Stimulated activated CD4-positive, alpha-beta T cell treated with anti-CD3 and anti-CD28 coated beads, Interleukin-1b, Interleukin-23, amount 100 ng/mL, for 48 hours (primary cell): Measurements from ENCODE around the gene NCKAP5.

Source experiments
- DNase-seq: peaks from one replicate; pipeline ENCODE4 v3.0.0-alpha.2; 2020

Gene NCKAP5

DNA sequence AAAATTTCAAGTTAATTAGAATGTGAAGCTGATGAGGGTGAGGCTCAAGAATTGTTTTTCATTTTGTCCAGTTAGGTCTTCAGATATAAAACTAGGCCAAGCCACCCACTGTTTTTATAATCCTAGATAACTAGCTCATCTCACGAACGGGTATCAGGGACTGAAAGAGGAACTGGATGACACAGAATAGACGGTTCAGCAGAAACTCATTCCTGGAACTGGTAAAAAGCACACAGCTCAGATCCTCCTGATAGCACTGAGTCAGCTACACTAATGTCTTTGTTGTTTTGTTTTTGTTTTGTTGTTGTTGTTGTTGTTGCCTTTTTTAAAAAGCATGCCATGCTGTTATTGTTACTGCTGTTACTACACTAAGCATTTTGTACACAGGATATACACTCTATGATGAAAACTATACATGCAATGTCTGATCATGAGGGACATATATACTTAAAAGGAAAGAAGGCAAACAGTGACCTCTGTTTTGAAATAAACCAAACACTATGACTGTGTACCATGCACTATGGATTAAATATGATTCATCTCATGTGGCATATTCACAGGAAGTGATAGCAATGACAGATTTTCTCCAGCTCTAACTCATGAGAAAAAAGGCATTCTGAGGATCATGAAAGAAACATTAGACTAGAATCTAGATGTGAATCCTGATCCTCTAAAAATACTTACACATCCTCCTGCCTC, 437.6 kb downstream of the NCKAP5 start:
- no peak for DNase-seq

DNA sequence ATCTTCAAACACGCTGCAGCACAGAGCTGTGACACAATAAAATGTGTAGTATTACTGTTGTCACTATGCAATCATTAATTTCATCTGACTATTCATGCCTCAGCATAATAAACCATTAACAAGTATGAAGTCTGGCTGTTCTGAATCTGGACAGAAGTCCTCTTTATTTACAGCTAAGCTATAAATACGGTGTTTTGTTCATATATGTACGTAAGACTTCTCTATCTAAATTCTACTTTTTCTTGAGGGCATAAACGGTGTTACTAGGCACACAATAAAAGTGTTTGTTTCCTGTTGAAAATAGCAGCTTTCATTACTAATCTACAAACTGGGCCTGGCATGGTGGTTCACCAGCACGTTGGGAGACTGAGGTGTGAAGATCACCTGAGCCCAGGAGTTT, 443.8 kb downstream of the NCKAP5 start:
- DNase-seq = no peak

DNA sequence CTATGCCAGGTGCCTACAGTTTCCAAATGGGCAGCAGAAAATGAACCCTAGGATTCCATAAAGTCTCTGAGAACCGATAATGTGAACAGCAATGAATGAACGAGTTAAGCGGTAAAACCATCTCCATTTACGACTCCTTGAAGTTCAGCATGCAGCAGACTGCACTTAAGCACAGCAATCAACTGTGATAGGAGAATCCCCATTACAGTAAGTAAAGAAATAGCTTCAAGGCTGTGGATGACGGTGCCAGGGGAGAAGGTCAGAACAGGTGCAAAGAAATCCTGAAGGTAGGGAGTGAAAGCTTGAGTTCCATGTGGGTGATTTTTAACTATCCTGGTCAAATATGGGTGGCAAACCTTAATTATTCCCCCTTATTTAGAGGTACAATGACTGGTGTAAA, 444.4 kb downstream of the NCKAP5 start:
- no peak for DNase-seq

DNA sequence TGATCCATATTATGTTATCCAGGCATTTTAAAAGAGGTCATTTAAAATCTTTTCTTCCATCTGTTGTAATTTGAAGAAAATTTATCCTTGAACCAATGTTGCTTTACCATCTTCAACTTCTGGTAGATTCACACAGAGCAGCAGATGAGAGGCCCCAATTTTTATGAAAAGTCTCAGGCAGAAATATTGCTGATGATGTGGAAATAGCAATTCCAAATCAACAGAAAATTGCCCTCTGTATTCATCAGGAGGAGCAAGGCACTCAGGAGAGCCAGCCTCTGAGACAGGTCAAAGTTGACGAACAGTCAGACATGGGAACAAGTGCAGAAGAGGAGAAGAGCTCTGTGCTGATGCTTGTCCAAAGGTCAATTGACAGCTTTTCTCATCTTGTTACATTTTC, 444.9 kb downstream of the NCKAP5 start:
- no peak for DNase-seq

DNA sequence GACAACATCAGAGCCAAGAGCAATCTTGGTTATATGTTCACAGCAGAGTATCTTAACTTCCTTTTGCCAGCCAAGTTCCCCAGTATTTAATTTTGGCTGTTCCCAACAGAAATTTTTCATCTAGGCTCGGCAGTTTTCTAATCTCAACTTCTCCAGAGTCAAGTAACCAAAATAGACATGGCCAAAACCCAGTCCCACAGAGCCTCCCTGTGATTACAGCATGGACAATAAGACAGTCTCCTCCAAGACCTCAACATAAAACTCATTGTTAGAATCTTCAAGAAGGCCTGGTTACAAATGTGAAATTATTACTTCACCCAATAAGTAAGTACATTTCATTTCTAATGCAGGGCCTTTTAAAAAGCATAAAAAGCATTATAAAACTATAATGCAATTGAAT, 445.7 kb downstream of the NCKAP5 start:
- no peak for DNase-seq

DNA sequence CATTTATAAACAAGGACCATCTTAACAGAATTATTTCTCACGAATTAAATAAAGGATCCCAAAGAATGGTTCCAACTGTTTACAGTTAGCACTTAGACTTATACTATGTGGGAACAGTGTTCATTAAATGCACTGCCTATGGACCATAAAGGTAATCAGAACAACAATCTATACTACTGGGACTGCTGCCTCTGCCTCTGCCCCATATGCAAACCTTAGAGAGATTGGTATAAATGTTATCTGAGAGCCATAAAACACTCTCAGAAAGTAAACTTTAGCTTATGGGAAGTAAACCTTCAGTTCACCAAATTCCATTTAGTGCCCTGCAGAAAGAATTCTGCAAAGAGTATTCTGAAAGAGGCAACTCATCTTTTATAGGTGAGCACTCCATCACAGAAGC, 448.0 kb downstream of the NCKAP5 start:
- no peak for DNase-seq

DNA sequence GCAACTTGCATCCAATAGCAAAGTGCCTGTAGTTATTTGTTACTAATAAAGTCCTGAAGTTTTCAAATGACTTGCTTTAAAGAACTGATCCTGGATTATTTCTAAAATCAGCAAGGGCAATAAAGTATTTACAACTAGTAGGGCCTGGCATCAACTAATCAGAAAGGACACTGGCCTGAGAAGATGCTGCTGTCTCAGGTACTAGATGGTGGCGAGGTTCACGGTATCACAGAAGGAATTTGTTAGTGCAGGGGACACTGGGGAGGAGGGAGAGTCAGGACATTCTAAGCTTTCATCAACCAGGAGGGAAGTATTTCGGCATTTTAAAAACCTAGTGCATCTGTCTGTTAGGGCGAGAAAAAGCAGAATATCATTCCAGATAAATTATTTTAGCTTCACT, 458.1 kb downstream of the NCKAP5 start:
- DNase-seq = no peak

DNA sequence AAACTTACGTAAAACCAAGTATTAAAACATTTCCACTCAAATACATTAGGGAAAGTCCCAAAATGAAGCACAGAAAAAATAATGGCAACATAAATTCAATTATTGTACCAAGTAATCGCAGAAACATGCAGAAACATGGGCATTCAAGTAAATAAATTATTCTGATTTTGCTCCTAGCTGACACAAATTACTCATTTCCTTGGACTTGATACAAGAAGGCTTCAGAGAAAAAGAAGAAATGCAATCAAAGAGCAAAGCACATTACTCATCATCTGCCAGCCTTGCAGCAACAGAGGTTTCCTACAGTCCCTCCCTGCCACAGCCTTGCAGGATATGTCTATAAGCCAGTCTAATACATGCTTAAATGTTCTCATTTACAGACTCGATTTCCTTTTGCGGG, 458.5 kb downstream of the NCKAP5 start:
- DNase-seq = no peak

DNA sequence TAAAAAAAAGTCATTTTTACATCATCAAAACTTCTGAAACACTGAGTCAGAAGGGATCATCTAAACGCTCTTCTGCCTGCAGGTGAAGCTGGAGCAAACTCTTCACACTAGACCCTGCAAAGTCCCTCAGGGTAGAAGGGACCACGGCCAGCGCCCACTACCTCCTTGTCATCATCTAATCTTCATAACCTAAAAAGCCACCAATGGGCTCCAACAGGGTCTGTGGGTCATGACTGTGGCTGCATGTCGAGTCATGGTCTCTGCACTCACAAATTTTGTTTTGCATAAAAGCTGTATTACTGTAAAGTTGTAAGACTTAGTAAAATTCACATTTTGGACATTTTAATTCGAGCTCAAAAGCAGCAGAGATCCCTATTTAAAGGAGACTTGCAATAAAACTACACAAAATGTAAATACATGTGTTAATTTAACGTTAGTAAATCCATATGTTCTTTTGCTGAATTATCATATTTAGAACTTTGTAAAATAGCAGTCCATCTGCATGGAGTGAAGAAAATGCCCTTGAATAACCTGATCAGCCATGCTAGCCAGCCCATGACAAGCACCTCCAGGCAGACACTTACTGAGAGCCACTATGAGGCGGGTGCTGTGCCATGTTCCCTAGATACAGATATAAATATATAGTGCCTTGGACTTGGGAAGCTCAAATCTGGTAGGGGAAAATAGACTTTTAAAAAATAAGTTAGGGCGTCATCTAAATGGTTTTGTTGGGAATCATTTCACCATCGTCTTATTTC, 461.0 kb downstream of the NCKAP5 start:
- DNase-seq = no peak

DNA sequence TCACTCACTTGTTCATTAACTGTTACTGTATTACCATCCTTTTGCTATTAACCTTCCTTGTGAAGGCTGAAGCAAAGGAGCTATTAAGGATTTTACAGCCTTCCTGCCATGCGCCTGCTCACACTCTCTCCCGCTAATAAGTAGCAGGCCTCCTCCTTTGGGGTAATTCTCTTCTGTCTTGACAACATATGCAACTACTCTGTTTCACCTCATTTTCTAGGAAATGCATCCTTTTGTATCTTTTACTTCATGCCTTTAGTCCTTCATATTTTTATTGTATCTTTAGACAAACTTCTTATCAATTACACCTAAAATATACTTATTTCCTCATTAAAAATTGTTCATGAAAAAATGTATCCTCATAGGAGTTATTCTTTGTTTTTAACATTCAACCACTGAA, 463.4 kb downstream of the NCKAP5 start:
- DNase-seq = no peak

DNA sequence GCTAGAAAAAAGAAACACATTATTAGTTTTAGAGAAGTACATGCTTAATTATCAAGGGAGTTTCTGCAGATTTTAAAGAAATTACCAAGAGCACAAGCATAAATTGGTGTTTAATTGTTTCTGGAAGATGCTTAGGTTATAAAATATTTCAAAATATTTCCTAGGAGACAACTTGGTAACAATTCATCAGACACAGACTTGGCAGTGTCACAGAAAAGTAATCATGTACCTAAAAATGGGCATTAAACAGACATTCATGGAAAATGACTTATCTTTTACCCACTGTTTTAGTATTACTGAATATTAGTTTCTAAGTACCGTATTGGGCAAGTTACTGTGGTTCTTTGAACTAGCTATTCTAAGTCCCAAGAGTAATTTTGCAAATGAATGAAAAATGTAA, 469.5 kb downstream of the NCKAP5 start:
- DNase-seq = no peak

DNA sequence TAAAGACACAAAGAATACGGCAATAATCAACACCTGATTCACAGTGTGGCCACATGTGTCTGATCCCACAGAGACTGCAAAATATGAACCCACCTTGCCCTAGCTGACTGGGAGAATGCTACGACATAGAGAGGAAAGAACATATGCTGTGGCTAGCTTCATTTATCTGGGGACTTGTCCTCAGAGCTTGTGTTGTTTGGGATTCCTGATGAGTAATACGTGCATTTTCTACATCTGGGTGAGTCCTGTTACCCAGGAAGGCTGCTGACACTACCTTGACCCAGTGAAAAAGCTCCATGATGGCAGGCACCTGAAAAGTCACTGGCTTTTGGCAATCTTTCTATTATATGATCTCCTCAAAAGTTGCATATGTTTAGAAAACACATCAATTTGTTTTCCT, 470.6 kb downstream of the NCKAP5 start:
- DNase-seq = no peak

DNA sequence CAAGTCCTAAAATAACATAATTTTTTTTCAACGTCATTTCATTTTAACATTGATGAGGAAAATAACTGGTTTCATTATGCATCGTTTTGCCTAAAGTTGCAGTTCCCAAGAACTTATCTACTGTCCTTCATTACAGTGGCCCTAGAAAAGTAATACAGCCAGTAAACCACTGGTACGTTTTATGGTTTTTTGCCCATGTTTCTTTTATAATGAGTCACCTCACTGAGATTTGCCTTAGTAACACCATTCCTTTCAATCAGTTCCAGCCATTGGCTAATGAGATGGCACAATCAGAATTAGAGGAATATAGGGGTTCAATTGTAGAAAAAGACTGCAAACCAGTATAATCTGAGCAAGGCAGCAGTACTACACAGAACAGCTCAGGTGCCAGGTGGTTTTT, 475.7 kb downstream of the NCKAP5 start:
- DNase-seq = no peak

DNA sequence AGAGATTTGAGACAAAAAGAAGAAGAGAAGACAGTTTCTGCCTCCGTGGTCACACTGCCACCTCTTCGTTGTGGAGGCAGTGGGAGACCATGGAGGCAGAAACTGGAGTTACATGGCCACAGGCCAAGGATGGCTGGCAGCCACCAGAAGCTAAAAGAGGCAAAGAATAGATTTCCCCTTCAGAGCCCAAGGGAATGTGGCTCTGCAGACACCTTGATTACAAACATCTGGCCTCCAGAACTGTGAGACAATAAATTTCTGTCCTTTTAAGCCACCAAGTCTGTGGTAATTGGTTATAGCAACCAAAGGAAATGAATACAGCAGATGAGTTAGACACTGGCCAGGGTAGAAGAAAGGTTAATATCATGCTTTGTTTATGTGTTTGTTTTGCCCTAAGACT, 477.9 kb downstream of the NCKAP5 start:
- no peak for DNase-seq

DNA sequence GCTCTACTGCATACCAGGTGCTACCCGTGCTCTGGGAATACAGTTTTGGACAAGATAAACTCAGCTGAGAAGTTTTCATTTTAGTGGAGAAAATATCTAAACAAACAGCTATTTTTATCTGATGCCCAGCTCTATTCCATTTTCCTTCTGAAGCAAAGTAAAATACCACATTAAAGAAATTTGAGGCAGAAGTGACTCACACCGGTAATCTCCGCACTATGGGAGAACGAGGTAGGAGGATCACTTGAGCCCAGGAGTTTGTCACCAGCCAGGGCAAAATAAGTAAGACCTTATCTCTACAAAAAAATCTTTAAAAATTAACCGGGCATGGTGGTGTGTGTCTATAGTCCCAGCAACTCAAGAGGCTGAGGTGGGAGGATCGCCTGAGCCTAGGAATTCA, 482.1 kb downstream of the NCKAP5 start:
- no peak for DNase-seq

DNA sequence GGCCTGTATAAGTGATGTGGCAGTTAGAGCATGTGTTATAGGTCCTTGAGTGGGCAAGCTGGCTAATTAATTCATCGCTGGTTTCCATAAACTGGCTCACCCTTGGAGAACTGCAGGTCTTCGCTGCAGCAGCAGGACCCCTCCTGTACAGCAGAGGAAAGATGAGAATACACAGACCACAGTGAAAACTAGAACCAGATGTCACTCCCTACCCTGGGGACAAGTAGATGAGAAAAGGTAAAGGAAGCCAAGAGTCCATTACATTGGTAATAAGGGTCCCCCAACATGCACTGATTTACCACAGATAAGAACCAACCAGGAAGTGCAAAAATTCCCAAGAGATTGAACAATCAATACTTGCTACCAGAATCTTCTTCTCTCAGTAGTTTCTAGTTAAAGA, 482.6 kb downstream of the NCKAP5 start:
- no peak for DNase-seq

DNA sequence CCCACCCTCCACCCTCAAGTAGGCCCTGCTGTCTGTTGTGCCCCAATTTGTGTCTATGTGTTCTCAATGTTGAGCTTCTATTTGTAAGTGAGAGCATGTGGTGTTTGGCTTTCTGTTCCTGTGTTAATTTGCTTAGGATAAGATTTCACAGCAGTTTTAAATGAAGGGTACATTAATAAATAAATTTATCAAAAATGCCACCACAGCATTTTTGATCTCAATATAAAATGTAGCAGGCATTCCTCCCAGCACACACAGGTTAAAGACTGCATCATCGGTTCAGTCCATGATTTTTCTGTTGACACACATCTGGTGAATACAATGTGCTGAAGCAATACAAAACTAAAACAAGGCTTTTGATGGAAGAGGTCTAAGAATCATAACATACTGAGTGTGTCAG, 486.2 kb downstream of the NCKAP5 start:
- DNase-seq = no peak

DNA sequence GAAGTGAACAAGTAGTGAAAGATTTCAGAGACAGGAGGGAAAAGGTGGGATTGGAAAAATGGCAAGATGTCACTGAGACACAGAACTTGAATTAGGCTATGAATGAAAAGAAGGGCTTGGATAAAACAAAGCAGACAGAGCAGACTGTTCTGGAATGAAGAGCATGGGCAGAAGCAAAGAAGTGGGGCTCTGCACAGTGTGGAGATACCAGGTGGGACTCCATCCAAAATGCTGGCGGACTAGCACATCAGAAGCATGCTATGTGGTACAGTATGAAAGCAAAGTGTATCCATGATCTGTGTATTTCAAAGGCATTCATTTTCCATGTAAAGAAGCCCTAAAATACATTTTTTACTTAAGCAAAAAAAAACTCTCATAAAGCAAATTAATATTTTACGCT, 487.4 kb downstream of the NCKAP5 start:
- DNase-seq = no peak

DNA sequence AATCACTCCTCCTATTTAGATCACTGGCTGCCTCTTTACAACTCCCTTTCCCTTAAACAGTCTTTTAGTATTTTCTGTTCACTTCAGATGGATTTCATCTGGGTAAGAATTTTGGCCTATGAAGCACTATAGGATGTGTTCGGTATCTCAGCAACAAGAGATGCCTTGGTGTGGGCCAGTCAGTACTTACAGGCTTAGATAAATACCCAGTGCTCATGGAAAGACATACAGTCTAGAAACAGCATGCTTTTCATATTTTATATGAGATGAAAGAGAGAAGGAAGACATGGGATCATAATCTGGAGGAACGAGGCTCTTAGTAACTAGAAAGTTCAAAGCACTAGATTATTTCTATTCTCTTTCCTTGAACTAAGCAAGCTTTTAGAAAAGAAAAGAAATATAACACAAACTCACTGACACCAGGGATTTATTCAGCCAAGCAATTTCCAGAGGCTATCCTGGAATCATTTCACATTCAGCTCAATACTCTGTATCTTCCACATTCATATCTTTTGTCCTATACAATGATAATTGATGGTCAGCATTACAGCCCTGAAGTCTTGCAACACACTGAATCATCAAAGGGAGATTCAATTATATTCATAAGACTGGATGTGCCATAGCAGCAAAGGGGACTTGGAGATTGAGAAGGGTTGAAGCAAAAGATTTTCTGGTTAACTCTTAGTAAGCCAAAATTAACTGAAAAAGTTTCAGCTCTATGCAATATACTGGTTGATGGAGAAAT, 489.4 kb downstream of the NCKAP5 start:
- no peak for DNase-seq

DNA sequence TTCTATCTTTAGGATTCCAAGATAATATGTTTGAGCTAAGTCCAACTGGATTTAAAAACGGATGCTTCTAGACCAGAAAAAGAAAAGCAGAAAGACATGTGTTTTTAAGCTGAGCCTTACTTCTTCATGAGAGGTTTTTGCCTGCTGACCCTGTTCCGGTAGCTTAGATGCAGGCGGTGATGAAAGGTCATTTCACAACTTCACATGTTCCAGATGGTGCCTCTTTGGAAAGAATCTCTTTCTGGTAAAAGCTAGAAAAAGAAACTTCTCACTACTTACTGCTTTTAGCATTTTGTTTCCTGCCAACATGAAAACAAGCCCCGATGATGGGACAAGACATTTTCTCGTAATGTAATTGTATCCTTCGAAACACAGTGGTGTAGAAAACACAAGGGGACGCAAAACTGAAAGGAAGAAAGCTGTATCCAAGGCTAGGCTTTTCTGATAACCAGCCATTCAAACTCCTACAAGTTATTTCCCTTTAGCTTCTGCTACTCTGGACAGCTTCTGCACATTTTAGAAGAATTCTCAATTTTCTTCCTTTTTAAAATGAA, 490.9 kb downstream of the NCKAP5 start:
- no peak for DNase-seq

DNA sequence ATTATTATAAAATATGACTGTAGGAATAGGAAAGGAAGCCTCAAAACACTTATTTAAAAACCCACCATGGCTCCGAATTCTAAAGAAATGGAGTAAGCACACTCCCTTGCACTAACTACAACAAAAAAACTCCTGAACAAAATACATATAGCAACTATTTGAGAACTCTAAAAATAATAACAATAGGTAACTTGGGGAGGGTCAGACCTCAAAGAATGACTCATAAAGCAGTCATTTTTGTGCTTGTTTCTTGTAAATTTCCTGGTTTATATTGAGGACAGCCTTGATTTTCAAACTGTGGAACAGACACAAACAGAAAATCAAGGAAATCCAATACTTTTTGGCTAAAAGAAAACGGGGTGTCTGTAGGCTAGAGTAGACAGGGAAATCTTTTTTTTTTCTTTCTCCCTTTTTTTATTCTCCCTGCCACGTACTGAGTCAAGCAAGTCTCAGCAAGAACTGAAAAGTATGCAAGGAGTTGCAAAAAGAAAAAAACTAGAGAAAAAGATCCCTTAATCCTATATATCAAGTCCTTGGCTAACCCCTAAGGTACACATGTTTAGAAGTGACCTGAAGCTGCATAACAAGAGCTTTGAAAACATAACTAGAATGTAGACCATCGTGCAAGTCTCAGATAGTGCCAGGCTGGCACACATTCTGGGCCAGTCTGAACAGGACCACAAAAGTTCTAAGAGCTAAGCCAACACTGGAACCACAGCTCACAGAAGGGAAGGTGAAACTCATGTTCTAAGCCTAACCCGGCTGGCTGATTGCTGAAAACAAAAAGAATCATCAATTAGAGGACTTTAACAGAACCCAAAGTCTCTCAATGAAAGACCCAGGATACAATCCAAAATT, 495.2 kb downstream of the NCKAP5 start:
- DNase-seq = no peak

DNA sequence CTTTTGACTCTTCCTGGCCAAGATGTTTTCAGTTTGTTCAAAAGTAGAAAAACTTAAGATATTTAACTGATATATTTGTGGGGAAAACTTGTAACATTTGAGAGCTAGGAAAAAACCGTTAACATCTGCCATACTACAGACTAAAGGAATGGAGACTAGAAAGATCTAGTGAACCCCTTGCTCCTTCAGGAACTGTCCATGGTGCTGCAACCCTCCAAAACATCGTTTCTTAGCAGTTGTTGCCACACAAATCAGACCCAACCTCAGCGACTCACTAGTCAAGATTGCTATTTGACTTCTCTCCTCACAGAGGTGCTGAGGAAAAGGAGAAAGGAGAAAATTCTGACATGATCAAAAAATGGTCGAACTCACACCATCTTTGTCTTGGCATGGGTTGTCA, 504.5 kb downstream of the NCKAP5 start:
- no peak for DNase-seq
